ENCODE data around the gene UBTF.

Gene UBTF

DNA sequence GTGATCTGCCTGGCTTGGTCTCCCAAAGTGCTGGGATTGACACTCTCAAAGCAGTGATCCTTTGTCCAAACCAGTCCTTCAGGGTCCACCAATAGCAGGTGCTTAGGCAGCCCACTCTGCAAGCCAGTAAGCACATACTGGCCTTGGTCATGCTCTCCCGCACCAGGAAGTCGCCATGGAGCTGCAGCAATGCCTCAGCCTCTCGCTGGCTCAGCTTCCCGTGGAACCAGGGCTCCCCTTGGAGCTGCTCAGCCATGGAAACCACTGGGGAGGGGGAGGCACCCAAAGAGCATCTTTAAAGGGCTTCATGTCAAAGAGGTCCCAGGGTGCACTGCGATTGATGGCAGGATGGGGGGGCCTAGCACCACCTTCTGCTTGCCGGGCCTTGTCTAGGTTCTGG is 9.6 kb upstream of the UBTF start:
- DNase-seq (ENCODE audit: low spot score): no peak
- in situ Hi-C loops (cut with MboI; ENCODE audit: low pct_unique_long_range_greater_than_20kb, low sequenced_read_pairs, unreplicated experiment): no loop called here
- no peak for TF ChIP-seq CTCF (IDR thresholded peaks at IDR 0.05; ENCODE audit: extremely low read depth, insufficient read depth, missing control alignments)

GRCh38 chr17:44223541-44224071 is 4.1 kb upstream of the UBTF start:
- DNase-seq (ENCODE audit: low spot score): no peak
- no peak for TF ChIP-seq CTCF (IDR thresholded peaks at IDR 0.05; ENCODE audit: extremely low read depth, insufficient read depth, missing control alignments)
- in situ Hi-C loops (cut with MboI; ENCODE audit: low pct_unique_long_range_greater_than_20kb, low sequenced_read_pairs, unreplicated experiment): loop anchor here (25.0 kb wide), 1 partner anchor 289 kb away; the partner anchor contains the start of gene GPATCH8

DNA sequence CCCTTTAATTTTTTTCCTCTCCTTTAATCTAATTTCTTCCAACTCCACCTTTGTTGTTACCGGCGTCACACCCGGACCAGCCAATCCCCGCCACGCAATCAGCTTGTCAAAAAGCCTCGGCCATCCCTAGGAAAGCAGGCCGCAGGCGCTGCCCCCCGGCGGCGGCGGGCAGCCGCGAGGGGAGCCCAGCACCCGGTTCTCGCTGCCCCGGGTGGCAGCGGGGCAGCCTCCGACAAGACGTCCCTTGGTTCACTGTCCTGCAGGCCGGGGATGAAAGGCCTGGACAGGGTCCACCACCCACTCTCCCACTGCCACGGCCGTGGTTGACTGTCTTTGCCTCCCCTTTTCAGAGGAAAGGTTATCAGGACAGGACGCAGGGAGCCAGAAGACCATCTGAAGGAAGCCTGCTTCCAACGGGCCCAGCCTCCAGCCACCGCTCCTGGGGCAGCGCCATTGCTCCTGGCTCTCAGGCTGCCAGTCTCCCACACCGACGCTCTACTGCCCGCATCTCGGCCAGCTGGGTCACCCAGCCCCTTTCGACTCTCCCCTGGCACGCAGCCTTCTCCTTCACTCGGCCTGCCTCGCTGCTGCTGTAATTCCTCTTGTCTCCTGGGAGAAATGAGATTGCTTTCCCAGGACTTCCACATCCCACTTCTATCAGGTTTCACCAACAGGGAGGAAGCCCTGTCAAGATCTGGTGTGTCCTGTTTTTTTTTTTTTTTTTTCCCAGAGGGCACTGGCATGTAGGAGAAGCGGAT is 2.8 kb upstream of the UBTF start:
- TF ChIP-seq CTCF (IDR thresholded peaks at IDR 0.05; ENCODE audit: extremely low read depth, insufficient read depth, missing control alignments): peak; percentile 30
- DNase-seq (ENCODE audit: low spot score): peak; percentile 84
- in situ Hi-C loops (cut with MboI; ENCODE audit: low pct_unique_long_range_greater_than_20kb, low sequenced_read_pairs, unreplicated experiment): loop anchor here (25.0 kb wide), 1 partner anchor 290 kb away; the partner anchor contains the start of gene GPATCH8

GRCh38 chr17:44221862-44222111 is 2.3 kb upstream of the UBTF start:
- DNase-seq (ENCODE audit: low spot score): no peak
- in situ Hi-C loops (cut with MboI; ENCODE audit: low pct_unique_long_range_greater_than_20kb, low sequenced_read_pairs, unreplicated experiment): loop anchor here (25.0 kb wide), 1 partner anchor 291 kb away; the partner anchor contains the start of gene GPATCH8
- no peak for TF ChIP-seq CTCF (IDR thresholded peaks at IDR 0.05; ENCODE audit: extremely low read depth, insufficient read depth, missing control alignments)

DNA sequence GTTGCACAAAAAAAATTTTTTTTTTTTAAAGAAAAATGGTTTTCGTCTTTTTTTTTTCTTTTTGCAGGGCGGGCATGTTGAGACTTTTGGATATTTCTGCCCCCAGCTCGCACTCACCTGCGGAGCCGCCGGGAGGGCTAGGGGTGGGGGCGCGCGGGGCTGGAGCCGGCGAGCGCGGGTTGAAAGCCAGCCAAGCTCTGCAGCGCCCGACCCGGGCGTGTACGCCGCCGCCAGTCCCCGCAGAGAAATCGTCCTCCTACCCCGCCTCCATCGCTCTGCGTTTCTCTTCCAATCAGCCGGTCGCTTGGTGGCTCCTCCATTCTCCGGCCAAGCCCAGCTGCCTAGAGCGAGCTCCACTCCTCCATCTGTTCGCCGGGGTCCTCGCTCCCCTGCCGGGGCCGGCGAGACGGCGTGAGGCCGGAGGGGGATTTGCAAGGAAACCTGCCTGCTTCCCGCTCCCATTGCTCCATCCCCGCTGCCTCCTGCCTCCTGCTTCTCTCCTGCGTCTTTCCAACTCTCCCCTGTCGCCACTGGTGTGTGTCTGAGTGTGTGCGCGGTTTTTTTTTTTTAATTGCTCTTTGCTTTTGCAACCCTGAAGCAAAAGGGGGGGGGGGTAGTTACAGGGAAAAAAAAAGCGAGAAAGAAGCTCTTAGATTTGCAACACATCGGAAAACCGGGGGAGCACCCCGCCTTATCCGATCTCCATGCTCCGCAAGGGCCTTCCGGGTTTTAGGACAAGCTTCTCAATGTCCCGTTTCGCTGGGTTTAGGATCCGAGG is 1.8 kb upstream of the UBTF start:
- no peak for TF ChIP-seq CTCF (IDR thresholded peaks at IDR 0.05; ENCODE audit: extremely low read depth, insufficient read depth, missing control alignments)
- in situ Hi-C loops (cut with MboI; ENCODE audit: low pct_unique_long_range_greater_than_20kb, low sequenced_read_pairs, unreplicated experiment): loop anchor here (25.0 kb wide), 1 partner anchor 291 kb away; the partner anchor contains the start of gene GPATCH8
- peak; percentile 87 for DNase-seq (ENCODE audit: low spot score)

- in situ Hi-C loops (cut with MboI; ENCODE audit: low pct_unique_long_range_greater_than_20kb, low sequenced_read_pairs, unreplicated experiment): loop anchor here (25.0 kb wide), 1 partner anchor 292 kb away; the partner anchor contains the start of gene GPATCH8
- peak; percentile 7 for TF ChIP-seq CTCF (IDR thresholded peaks at IDR 0.05; ENCODE audit: extremely low read depth, insufficient read depth, missing control alignments)
These were observed 973 bp upstream of the UBTF start for GRCh38 chr17:44220213-44221083.

More at GRCh38 chr17:44220213-44221083, 973 bp upstream of the UBTF start:
- DNase-seq (ENCODE audit: low spot score): peak; percentile 75
